ENCODE results near the gene TGFBI. TPM values are rescaled to one million over a fixed set of nuclear protein-coding genes. Genes with fewer than 3 reads are reported as not detected.

The TGFBI gene
- total RNA-seq = 136 TPM

GRCh38 chr5:136028782-136029742 is at the start of gene TGFBI:
TGFBI (plus strand) TSS chr5:136028988; CDS start chr5:136029056, 68 bp downstream.
- DNase-seq = no peak

GRCh38 chr5:135978993-135979392 is 49.8 kb upstream of the TGFBI start:
- no peak for DNase-seq

GRCh38 chr5:135979510-135979909 is 49.3 kb upstream of the TGFBI start:
- peak; percentile 98 for DNase-seq

- peak; percentile 48 for DNase-seq
Measured at GRCh38 chr5:135980620-135981019, 48.2 kb upstream of the TGFBI start.

- DNase-seq = no peak
Measured at GRCh38 chr5:135985951-135986350, 42.8 kb upstream of the TGFBI start.

GRCh38 chr5:135986401-135986800 is 42.4 kb upstream of the TGFBI start:
- DNase-seq = no peak

GRCh38 chr5:135986891-135987401 is 41.8 kb upstream of the TGFBI start:
- peak; percentile 72 for DNase-seq

- DNase-seq = no peak
Measured at GRCh38 chr5:135988546-135988945, 40.2 kb upstream of the TGFBI start.

GRCh38 chr5:135989686-135990085 is 39.1 kb upstream of the TGFBI start:
- DNase-seq = no peak

- peak; percentile 24 for DNase-seq
Measured at GRCh38 chr5:135990528-135991255, 38.1 kb upstream of the TGFBI start.

GRCh38 chr5:135991429-135991828 is 37.4 kb upstream of the TGFBI start:
- peak; percentile 42 for DNase-seq

GRCh38 chr5:135993335-135993879 is 35.4 kb upstream of the TGFBI start:
- DNase-seq = peak; percentile 93

- peak; percentile 99 for DNase-seq
Measured at GRCh38 chr5:135993880-135994636, 34.7 kb upstream of the TGFBI start.

- DNase-seq = no peak
Measured at GRCh38 chr5:135995976-135996375, 32.8 kb upstream of the TGFBI start.

- DNase-seq = no peak
Measured at GRCh38 chr5:135996611-135997010, 32.2 kb upstream of the TGFBI start.

- DNase-seq = peak; percentile 42
Measured at GRCh38 chr5:135997673-135998335, 31.0 kb upstream of the TGFBI start.

- no peak for DNase-seq
Measured at GRCh38 chr5:135998889-135999288, 29.9 kb upstream of the TGFBI start.

GRCh38 chr5:135999406-136000139 is 29.2 kb upstream of the TGFBI start:
- peak; percentile 44 for DNase-seq

GRCh38 chr5:136000147-136000546 is 28.6 kb upstream of the TGFBI start:
- no peak for DNase-seq

- DNase-seq = no peak
Measured at GRCh38 chr5:136000932-136001331, 27.9 kb upstream of the TGFBI start.
